Gastrocnemius medialis (tissue), 4 donors: ENCODE data around the gene SLC30A4. TPM values are rescaled to one million over a fixed set of nuclear protein-coding genes. Genes with fewer than 3 reads are reported as not detected.
"Not testable (repeated sequence)": the region's sequence is repeated elsewhere in the genome, so short reads cannot be mapped to it uniquely, and the experiment has no call there.

Source experiments
- ATAC-seq, 2 donors: fragments of 150-250 bp; one replicate each; pipeline ENCODE4 v1.9.1; 2016
- DNase-seq, 2 donors: peaks; one replicate each; pipeline ENCODE4 v3.0.0-alpha.2; 2019
- H3K27ac ChIP-seq, 4 donors: fragments of 200-600 bp; sonication (generic); 1 replicate in 1 of 4; 2 replicates in 3 of 4; pipeline ENCODE4 v1.5.1; 2016 to 2018; ENCODE audit warnings: mild to moderate bottlenecking in 2 of 4, moderate library complexity in 1 of 4
- H3K27me3 ChIP-seq, 3 donors: fragments of 200-600 bp; sonication (generic) in 2 of 3; 1 replicate in 1 of 3; 2 replicates in 2 of 3; pipeline versions ENCODE4 v1.5.1 to v1.6.0; 2016 to 2019; ENCODE audit warnings: mild to moderate bottlenecking in 1 of 3, moderate library complexity in 1 of 3
- H3K36me3 ChIP-seq, 2 donors: fragments of 200-600 bp; sonication (generic) in 1 of 2; one replicate each; pipeline ENCODE4 v1.5.1; 2017 to 2018
- H3K4me1 ChIP-seq, 2 donors: fragments of 200-600 bp; sonication (generic) in 1 of 2; one replicate each; pipeline ENCODE4 v1.5.1; 2016 to 2017; ENCODE audit warnings: mild to moderate bottlenecking in 2 of 2
- H3K4me3 ChIP-seq, 4 donors: fragments of 200-600 bp; sonication (generic) in 3 of 4; 1 replicate in 1 of 4; 2 replicates in 3 of 4; pipeline ENCODE4 v1.5.1; 2016 to 2019; ENCODE audit warnings: mild to moderate bottlenecking in 2 of 4
- H3K9me3 ChIP-seq, 3 donors: fragments of 200-600 bp; sonication (generic) in 2 of 3; 1 replicate in 1 of 3; 2 replicates in 2 of 3; pipeline ENCODE4 v1.5.1; 2016 to 2019
- POLR2A ChIP-seq, 2 donors: fragments of 450-650 bp; IDR thresholded peaks; one replicate each; pipeline ENCODE4 v1.6.1; 2017; ENCODE audit warnings: antibody characterized with exemption in 2 of 2, mild to moderate bottlenecking in 2 of 2, moderate library complexity in 2 of 2
- in situ Hi-C, 4 donors: fragments of 200-750 bp; cut with MboI; loops; one replicate each; pipeline versions ENCODE4 v1.15.0 to v1.8.0; 2017; ENCODE audit warnings: low sequenced_read_pairs in 4 of 4
- intact Hi-C: fragments of 100-400 bp; cut with DNase I; formaldehyde crosslinking; loops from one replicate; pipeline ENCODE4 v1.15.1; 2023; ENCODE audit warnings: low total_unique reads
- total RNA-seq, 4 donors: library from RNA; depleted of rRNA; stranded (reverse); fragments of >200 nt; gene quantifications; one replicate each; pipeline versions ENCODE4 v1.1.0 to v1.2.3, GENCODE V29; 2016
- TF ChIP-seq, protein P1 (sequence below), 5 experiments: fragments of 450-650 bp in 3 of 5; fragments of 200-600 bp in 2 of 5; sonication (generic) in 2 of 5; IDR thresholded peaks in 4 of 5; conservative IDR thresholded peaks in 1 of 5; 1 replicate in 4 of 5; 2 replicates in 1 of 5; pipeline ENCODE4 v1.5.1; 2016 to 2019; ENCODE audit warnings: antibody characterized with exemption in 5 of 5, mild to moderate bottlenecking in 3 of 5, moderate library complexity in 3 of 5

The SLC30A4 gene
- total RNA-seq, 4 donors from 2014 or later: 1.4 to 2.3 (median 1.7) TPM

DNA sequence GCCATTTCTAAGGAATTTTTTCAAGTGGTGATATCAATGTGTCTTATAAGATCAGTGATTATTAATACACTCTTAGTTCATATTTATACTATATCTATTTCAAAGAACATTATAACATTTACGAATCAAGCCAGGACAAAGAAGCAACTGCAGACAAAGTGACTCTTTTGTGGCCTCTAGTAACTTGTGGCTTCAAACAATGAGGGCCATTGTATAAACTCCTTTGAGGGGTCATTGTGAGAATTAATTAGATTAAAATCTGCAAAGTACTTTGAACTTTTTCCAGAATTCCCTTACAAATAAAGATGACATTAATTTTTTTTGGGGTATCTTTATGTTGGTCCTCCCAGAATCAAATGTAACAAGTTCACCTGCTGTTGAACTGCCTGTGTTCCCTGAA, 12.3 kb upstream of the SLC30A4 start:
- no peaks in the 10 kb centered on the region for H3K27me3 ChIP-seq
- TF ChIP-seq, protein P1, sequence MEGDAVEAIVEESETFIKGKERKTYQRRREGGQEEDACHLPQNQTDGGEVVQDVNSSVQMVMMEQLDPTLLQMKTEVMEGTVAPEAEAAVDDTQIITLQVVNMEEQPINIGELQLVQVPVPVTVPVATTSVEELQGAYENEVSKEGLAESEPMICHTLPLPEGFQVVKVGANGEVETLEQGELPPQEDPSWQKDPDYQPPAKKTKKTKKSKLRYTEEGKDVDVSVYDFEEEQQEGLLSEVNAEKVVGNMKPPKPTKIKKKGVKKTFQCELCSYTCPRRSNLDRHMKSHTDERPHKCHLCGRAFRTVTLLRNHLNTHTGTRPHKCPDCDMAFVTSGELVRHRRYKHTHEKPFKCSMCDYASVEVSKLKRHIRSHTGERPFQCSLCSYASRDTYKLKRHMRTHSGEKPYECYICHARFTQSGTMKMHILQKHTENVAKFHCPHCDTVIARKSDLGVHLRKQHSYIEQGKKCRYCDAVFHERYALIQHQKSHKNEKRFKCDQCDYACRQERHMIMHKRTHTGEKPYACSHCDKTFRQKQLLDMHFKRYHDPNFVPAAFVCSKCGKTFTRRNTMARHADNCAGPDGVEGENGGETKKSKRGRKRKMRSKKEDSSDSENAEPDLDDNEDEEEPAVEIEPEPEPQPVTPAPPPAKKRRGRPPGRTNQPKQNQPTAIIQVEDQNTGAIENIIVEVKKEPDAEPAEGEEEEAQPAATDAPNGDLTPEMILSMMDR (IDR thresholded peaks at IDR 0.05 in 4 of 5, conservative IDR thresholded peaks at IDR 0.05 in 1 of 5): no peak
- no peak for TF ChIP-seq POLR2A (IDR thresholded peaks at IDR 0.05)
- no peak overlapping the region for H3K27ac ChIP-seq
- in situ Hi-C loops (no loop called here), intact Hi-C loops (no loop called here)
- DNase-seq: no peak
- no peaks in the 10 kb centered on the region for H3K4me1 ChIP-seq
- no peak overlapping the region for H3K4me3 ChIP-seq
- H3K36me3 ChIP-seq: no peaks in the 10 kb centered on the region
- H3K9me3 ChIP-seq: no peaks in the 10 kb centered on the region
- no peak for ATAC-seq

DNA sequence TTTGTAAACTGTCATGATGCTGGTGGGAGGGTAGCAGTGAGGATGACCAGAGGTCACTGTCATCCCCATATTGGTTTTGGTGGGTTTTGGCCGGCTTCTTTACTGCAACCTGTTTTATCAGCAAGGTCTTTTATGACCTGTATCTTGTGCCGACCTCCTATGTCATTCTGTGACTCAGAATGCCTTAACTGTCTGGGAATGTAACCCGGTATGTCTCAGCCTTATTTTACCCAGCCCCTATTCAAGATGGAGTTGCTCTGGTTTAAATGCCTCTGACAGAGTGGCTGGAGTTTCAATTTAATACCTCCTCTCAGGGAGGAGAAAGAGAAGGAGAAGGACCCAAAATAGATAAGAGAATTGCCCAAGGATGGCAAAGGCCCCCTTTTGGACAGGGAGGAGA, 10.3 kb upstream of the SLC30A4 start:
- in situ Hi-C loops, H3K4me1 ChIP-seq, intact Hi-C loops, H3K4me3 ChIP-seq, H3K27me3 ChIP-seq, H3K27ac ChIP-seq, H3K9me3 ChIP-seq, ATAC-seq, H3K36me3 ChIP-seq, DNase-seq: not testable (repeated sequence)

DNA sequence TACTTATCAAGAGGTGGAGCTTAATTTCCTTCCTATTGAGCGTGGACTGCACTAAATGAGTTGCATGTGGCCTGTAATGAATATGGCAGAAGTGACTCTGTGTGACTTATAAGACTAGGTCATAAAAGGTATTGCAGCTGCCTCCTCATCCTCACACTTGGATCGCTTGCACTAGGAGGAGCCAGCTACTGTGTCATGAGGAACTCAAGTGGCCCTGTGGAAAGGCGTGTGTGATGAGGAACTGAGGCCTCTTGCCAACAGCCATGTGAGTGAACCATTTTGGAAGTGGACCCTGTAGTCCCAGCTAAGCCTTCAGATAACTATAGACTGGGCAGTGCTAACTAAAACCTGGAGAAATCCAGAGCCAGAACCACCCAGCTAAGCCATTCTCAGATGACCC, 7.1 kb upstream of the SLC30A4 start:
- Histone ChIP-seq H3K36me3 (no peaks in the 10 kb centered on the region), H3K27ac (no peak overlapping the region), H3K4me3 (no peak overlapping the region), H3K9me3 (no peaks in the 10 kb centered on the region), H3K4me1 (no peaks in the 10 kb centered on the region), H3K27me3 (no peaks in the 10 kb centered on the region)
- ATAC-seq (no peak), DNase-seq (no peak)
- intact Hi-C loops (no loop called here), in situ Hi-C loops (loop anchor here in 1 of 4 donors (10.0 kb wide), 1 partner anchor 85 kb away; no protein-coding TSS in a partner anchor)
- no peak for TF ChIP-seq POLR2A (IDR thresholded peaks at IDR 0.05)
- TF ChIP-seq, protein P1 (IDR thresholded peaks at IDR 0.05 in 4 of 5, conservative IDR thresholded peaks at IDR 0.05 in 1 of 5): no peak

GRCh38 chr15:45527086-45527485, 4.5 kb upstream of the SLC30A4 start:
- H3K9me3 ChIP-seq: no peaks in the 10 kb centered on the region
- DNase-seq (no peak), ATAC-seq (no peak)
- TF ChIP-seq, protein P1 (IDR thresholded peaks at IDR 0.05 in 4 of 5, conservative IDR thresholded peaks at IDR 0.05 in 1 of 5): no peak
- TF ChIP-seq POLR2A (IDR thresholded peaks at IDR 0.05): no peak
- H3K4me1 ChIP-seq: no peaks in the 10 kb centered on the region
- intact Hi-C loops: no loop called here
- H3K4me3 ChIP-seq: no peak overlapping the region
- H3K27me3 ChIP-seq: no peaks in the 10 kb centered on the region
- in situ Hi-C loops: loop anchor here in 1 of 4 donors (10.0 kb wide), 1 partner anchor 88 kb away; no protein-coding TSS in a partner anchor
- H3K27ac ChIP-seq: no peak overlapping the region
- H3K36me3 ChIP-seq: no peaks in the 10 kb centered on the region

DNA sequence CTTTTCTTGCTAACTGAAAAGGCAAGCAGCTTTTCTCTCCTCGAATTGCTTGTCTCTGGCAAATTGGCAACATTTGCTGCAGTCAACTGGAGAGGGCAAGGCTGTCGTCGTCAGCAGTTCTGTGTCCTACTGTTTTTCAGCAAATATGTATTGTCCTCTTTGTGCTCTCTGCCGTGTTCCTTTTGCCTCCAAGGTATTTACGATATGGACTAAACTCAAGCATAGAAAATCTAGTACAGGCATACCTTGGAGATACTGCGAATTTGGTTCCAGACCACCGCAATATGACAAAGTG, 558 bp upstream of the SLC30A4 start:
- no peaks in the 10 kb centered on the region for H3K9me3 ChIP-seq
- peak overlapping the region; percentile 78 to 81 (median 80) for H3K27ac ChIP-seq
- peaks cover 14 to 17% of the 10 kb centered on the region in 2 donors for H3K4me1 ChIP-seq
- H3K27me3 ChIP-seq: no peaks in the 10 kb centered on the region
- in situ Hi-C loops (loop anchor here in 1 of 4 donors (10.0 kb wide), 1 partner anchor 92 kb away; no protein-coding TSS in a partner anchor), intact Hi-C loops (no loop called here)
- peak overlapping the region; percentile 69 to 86 (median 78) for H3K4me3 ChIP-seq
- no peak for TF ChIP-seq POLR2A (IDR thresholded peaks at IDR 0.05)
- TF ChIP-seq, protein P1 (IDR thresholded peaks at IDR 0.05 in 4 of 5, conservative IDR thresholded peaks at IDR 0.05 in 1 of 5): no peak
- ATAC-seq (peak in 1 of 2 donors; percentile 18), DNase-seq (no peak)
- H3K36me3 ChIP-seq: no peaks in the 10 kb centered on the region
